Bronchial epithelial cell (primary cell): ENCODE measurements around the gene PRSS22. TPM values are rescaled to one million over a fixed set of nuclear protein-coding genes. Genes with fewer than 3 reads are reported as not detected.

ENCODE experiments used
- DNase-seq: peaks from one replicate; pipeline ENCODE4 v3.0.0-alpha.2; 2010; ENCODE audit warnings: low read depth
- FAIRE-seq: peaks from 2 replicates; lab custom pipeline; 2011; peaks lifted over from hg19 to GRCh38; lab: Jason Lieb, UNC
- H3K27me3 ChIP-seq: 2 replicates; pipeline ENCODE4 v1.5.1; 2011; ENCODE audit warnings: low read length; ENCODE audit not compliant: control insufficient read depth, insufficient read depth
- H3K36me3 ChIP-seq: 2 replicates; pipeline ENCODE4 v1.5.1; 2011; ENCODE audit warnings: low read length; ENCODE audit not compliant: control insufficient read depth, insufficient read depth
- H3K4me3 ChIP-seq: 2 replicates; pipeline ENCODE4 v1.5.1; 2011; ENCODE audit warnings: mild to moderate bottlenecking, low read depth, low read length, control low read depth
- CTCF ChIP-seq: IDR thresholded peaks from 2 replicates; pipeline ENCODE4 v1.5.1; 2011; ENCODE audit warnings: mild to moderate bottlenecking, moderate library complexity, low read length, control low read depth, inconsistent platforms; ENCODE audit not compliant: insufficient read depth, severe bottlenecking
- total RNA-seq: library from RNA; depleted of rRNA; stranded (reverse); fragments of >200 nt; gene quantifications from 2 replicates; pipeline ENCODE4 v1.2.1, GENCODE V29; 2014

PRSS22 gene
- total RNA-seq, 1 donor from 2014 or later, result 9.2 TPM

- Histone ChIP-seq H3K36me3 (no peaks in the 10 kb centered on the region), H3K4me3 (no peak within 1 kb of the TSS), H3K27me3 (no peaks in the 10 kb centered on the region)
- no peak for FAIRE-seq
- no peak for DNase-seq
- TF ChIP-seq CTCF, result no peak
These were observed 28.2 kb downstream of the PRSS22 start, which contains the start of gene ZG16B for GRCh38 chr16:2829501-2830354. Gene ZG16B (plus strand): TSS chr16:2830303. CDS start chr16:2830442, 139 bp downstream.

GRCh38 chr16:2828876-2829430 lies 29.0 kb downstream of the PRSS22 start:
- Histone ChIP-seq H3K27me3 (no peaks in the 10 kb centered on the region), H3K36me3 (no peaks in the 10 kb centered on the region), H3K4me3 (no peak overlapping the region)
- no peak for FAIRE-seq
- DNase-seq, result no peak
- TF ChIP-seq CTCF, result no peak

- DNase-seq (no peak), FAIRE-seq (no peak)
- no peak for TF ChIP-seq CTCF
- no peak overlapping the region for H3K4me3 ChIP-seq
- no peaks in the 10 kb centered on the region for H3K27me3 ChIP-seq
- H3K36me3 ChIP-seq, result no peaks in the 10 kb centered on the region
These were observed 29.5 kb downstream of the PRSS22 start for GRCh38 chr16:2828521-2828840.

GRCh38 chr16:2827831-2828520 lies 30.0 kb downstream of the PRSS22 start:
- Histone ChIP-seq H3K4me3 (no peak overlapping the region), H3K36me3 (no peaks in the 10 kb centered on the region), H3K27me3 (no peaks in the 10 kb centered on the region)
- no peak for TF ChIP-seq CTCF
- no peak for DNase-seq
- no peak for FAIRE-seq

GRCh38 chr16:2827374-2827791 lies 30.6 kb downstream of the PRSS22 start:
- FAIRE-seq (no peak), DNase-seq (no peak)
- no peak for TF ChIP-seq CTCF
- no peak overlapping the region for H3K4me3 ChIP-seq
- no peaks in the 10 kb centered on the region for H3K27me3 ChIP-seq
- H3K36me3 ChIP-seq, result no peaks in the 10 kb centered on the region
